Activated CD8-positive, alpha-beta T cell treated with anti-CD3 and anti-CD28 coated beads for 36 hours (primary cell): Measurements from ENCODE around the gene CXorf38. TPM values are rescaled to one million over a fixed set of nuclear protein-coding genes. Genes with fewer than 3 reads are reported as not detected.

Experiments
- ATAC-seq: fragments of 200-7000 bp; cut with Tn5 transposase; one replicate; pipeline ENCODE4 v1.10.0; 2021; ENCODE audit warnings: mild to moderate bottlenecking, moderate library complexity
- CTCF ChIA-PET: fragments of 350-600 bp; sonication (Branson Sonifier 250); formaldehyde crosslinking; loops from one replicate; lab custom pipeline; 2021; ENCODE audit warnings: antibody characterized with exemption; lab: Charles Lee
- POLR2A ChIA-PET: fragments of 350-600 bp; sonication (Branson Sonifier 250); formaldehyde crosslinking; loops from one replicate; lab custom pipeline; 2021; ENCODE audit warnings: antibody characterized with exemption; lab: Charles Lee
- DNase-seq: peaks from one replicate; pipeline ENCODE4 v3.0.0-alpha.2; 2020
- H3K27ac Mint-ChIP-seq: one replicate; pipeline ENCODE4 v1.8.0; 2021; ENCODE audit warnings: mild to moderate bottlenecking, mixed read lengths
- H3K27me3 Mint-ChIP-seq: one replicate; pipeline ENCODE4 v1.8.0; 2021; ENCODE audit warnings: mixed read lengths
- H3K36me3 Mint-ChIP-seq: one replicate; pipeline ENCODE4 v1.8.0; 2021; ENCODE audit warnings: low read depth, mixed read lengths
- H3K4me1 Mint-ChIP-seq: one replicate; pipeline ENCODE4 v1.8.0; 2021; ENCODE audit warnings: low read depth, mixed read lengths
- H3K4me3 Mint-ChIP-seq: one replicate; pipeline ENCODE4 v1.8.0; 2021; ENCODE audit warnings: mild to moderate bottlenecking, moderate library complexity, mixed read lengths
- H3K9me3 Mint-ChIP-seq: one replicate; pipeline ENCODE4 v1.8.0; 2021; ENCODE audit warnings: mixed read lengths
- intact Hi-C: fragments of 100-400 bp; cut with micrococcal nuclease; formaldehyde crosslinking; loops from one replicate; pipeline ENCODE4 v1.10.0; 2022
- total RNA-seq, 2 experiments: library from RNA; stranded (reverse); gene quantifications; one replicate each; pipeline ENCODE4 v1.2.3, GENCODE V29; 2021
- TF ChIP-seq, protein P1 (sequence below): fragments of 200-600 bp; IDR thresholded peaks from one replicate; pipeline ENCODE4 v1.8.0; 2022; ENCODE audit warnings: antibody characterized with exemption, mild to moderate bottlenecking

Gene CXorf38, protein sequence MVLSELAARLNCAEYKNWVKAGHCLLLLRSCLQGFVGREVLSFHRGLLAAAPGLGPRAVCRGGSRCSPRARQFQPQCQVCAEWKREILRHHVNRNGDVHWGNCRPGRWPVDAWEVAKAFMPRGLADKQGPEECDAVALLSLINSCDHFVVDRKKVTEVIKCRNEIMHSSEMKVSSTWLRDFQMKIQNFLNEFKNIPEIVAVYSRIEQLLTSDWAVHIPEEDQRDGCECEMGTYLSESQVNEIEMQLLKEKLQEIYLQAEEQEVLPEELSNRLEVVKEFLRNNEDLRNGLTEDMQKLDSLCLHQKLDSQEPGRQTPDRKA
- 10 to 100 TPM; 21.2 to 22.5 TPM for total RNA-seq

DNA sequence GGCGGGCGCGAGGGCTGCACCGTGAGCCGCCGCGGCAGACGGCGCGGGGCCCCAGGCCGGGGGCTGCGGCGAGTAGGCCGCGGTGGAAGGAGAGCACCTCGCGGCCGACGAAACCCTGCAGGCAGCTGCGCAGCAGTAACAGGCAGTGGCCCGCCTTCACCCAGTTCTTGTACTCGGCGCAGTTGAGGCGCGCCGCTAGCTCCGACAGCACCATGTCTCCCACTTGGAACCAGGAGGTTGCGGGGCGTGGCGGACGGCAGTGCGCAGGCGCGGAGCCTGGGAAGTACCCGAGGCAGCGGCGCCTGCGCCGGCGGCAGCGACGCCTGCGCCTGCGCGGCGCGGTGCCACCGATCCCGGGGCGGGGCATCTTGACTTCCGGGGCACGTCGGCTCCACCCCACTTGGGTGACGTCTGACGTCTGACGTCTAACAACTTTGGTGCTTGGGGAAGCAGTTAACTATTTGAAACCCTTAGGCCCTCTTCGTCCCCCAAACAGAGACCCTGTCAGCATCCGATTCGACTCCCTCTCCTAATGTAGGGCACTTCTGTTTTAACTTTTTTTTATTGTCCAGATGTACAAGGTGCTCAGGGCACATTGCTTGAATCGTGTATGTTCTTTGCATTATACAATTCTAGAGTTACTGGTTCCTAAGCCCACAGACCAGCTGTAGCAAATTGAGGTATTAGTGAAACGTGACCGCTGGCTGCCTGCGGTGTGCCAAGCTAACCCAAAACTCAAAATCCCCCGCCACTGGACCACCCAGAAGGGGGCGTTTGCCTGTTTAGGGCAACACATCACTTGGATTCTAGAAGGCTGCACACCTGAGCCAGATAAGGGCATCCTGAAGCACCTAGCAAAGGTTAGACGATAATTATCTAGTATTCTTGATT is at the start of gene CXorf38:
CXorf38 (minus strand) TSS at position 255 of the 891 bp plus-strand sequence; CDS start at position 214, 41 bp downstream.
- intact Hi-C loops: loop anchor here (5.0 to 10.0 kb wide), 2 partner anchors 63 to 105 kb away; partner anchors contain the start of gene ATP6AP2

DNA sequence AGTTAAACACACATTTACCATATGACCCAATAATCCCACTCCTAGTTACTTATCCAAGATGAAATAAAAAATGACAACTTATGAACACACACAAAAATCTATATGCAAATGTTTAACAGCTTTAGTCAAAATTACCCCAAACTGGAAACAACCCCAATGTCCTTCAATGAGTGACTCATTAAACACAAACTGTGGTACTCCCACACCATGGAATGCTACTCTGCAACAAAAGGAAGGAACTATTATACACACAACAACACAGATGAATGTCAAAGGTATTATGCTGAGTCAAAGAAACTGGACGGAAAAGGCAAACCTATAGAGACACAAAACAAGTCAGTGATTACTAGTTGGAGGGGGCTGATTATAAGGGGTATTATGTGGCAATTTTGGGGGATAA is 47.4 kb upstream of the CXorf38 start:
- CTCF ChIA-PET: no interaction called here
- POLR2A ChIA-PET: no interaction called here
- intact Hi-C loops: no loop called here
- H3K9me3 Mint-ChIP-seq: no peaks in the 10 kb centered on the region
- H3K27me3 Mint-ChIP-seq: no peaks in the 10 kb centered on the region
- DNase-seq (no peak), ATAC-seq (no peak)
- H3K36me3 Mint-ChIP-seq: peaks cover 9% of the 10 kb centered on the region
- TF ChIP-seq, protein P1, sequence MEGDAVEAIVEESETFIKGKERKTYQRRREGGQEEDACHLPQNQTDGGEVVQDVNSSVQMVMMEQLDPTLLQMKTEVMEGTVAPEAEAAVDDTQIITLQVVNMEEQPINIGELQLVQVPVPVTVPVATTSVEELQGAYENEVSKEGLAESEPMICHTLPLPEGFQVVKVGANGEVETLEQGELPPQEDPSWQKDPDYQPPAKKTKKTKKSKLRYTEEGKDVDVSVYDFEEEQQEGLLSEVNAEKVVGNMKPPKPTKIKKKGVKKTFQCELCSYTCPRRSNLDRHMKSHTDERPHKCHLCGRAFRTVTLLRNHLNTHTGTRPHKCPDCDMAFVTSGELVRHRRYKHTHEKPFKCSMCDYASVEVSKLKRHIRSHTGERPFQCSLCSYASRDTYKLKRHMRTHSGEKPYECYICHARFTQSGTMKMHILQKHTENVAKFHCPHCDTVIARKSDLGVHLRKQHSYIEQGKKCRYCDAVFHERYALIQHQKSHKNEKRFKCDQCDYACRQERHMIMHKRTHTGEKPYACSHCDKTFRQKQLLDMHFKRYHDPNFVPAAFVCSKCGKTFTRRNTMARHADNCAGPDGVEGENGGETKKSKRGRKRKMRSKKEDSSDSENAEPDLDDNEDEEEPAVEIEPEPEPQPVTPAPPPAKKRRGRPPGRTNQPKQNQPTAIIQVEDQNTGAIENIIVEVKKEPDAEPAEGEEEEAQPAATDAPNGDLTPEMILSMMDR: no peak
- H3K4me1 Mint-ChIP-seq: peaks cover 3% of the 10 kb centered on the region
- H3K27ac Mint-ChIP-seq: no peak overlapping the region
- H3K4me3 Mint-ChIP-seq: no peak overlapping the region

More for the DNA sequence above, at the start of gene CXorf38:
- H3K36me3 Mint-ChIP-seq: peaks cover 18% of the 10 kb centered on the region
- H3K27ac Mint-ChIP-seq: peak within 1 kb of the TSS; percentile 97
- no peaks in the 10 kb centered on the region for H3K27me3 Mint-ChIP-seq
- ChIA-PET POLR2A (interaction anchor here (0.6 to 1.1 kb wide), 2 partner anchors 52 to 88 kb away, joined by 3 read pairs; partner anchors contain the start of gene MED14), CTCF (interaction anchor here (0.7 to 1.8 kb wide), 3 partner anchors 104 to 147 kb away, joined by 3 to 7 read pairs (median 5); no protein-coding TSS in a partner anchor)
- ATAC-seq (peak; percentile 80), DNase-seq (peak; percentile 93)
- peaks cover 16% of the 10 kb centered on the region for H3K4me1 Mint-ChIP-seq
- no peaks in the 10 kb centered on the region for H3K9me3 Mint-ChIP-seq
- peak within 1 kb of the TSS; percentile 98 for H3K4me3 Mint-ChIP-seq
- TF ChIP-seq, protein P1: no peak

DNA sequence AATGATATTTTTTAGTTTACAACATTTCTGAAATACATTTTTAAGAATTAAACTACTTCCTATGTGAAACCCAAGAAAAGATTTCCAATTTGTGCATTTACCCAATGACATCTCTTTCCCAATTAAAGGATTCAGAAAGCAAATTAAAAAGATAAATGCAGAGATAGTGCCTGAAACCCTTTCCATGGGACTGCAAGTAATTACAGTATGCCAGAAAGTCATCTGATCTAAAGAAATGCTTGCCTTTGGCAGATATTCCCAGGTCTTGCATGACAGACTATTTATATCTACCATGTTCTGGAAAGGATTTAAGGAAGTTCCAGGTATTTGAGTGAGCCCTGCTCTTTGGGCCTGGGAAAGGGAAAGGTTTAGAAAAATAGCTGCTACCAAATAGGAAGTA is 41.6 kb upstream of the CXorf38 start:
- no peak for DNase-seq
- TF ChIP-seq, protein P1: no peak
- no peaks in the 10 kb centered on the region for H3K27me3 Mint-ChIP-seq
- no peak overlapping the region for H3K27ac Mint-ChIP-seq
- ChIA-PET POLR2A (interaction anchor here (0.6 kb wide), 1 partner anchor 17 kb away, joined by 3 read pairs; no protein-coding TSS in a partner anchor), CTCF (no interaction called here)
- intact Hi-C loops: no loop called here
- peaks cover 14% of the 10 kb centered on the region for H3K36me3 Mint-ChIP-seq
- H3K4me1 Mint-ChIP-seq: peaks cover 23% of the 10 kb centered on the region
- H3K4me3 Mint-ChIP-seq: no peak overlapping the region
- no peaks in the 10 kb centered on the region for H3K9me3 Mint-ChIP-seq
- no peak for ATAC-seq

DNA sequence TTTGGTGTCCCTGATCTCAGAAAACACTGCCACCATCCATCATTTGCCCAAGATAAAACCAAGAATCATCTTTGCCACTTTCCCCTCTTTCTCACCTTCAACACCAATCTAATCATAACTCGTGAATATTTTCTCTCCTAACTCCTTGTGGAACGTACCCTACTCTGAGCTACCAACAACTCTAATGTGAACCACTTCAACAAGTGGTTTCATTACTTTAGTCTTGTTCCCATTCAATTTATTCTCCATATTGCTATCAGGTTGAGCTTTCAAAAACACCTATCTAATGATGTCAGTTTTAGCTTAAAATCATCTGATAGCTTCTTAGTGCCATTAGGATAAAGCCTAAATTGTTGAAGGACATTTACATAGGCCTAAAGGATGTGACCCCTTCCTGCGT is 39.8 kb upstream of the CXorf38 start:
- ChIA-PET CTCF (interaction anchor here (2.0 kb wide), 1 partner anchor 107 kb away, joined by 12 read pairs; no protein-coding TSS in a partner anchor), POLR2A (interaction anchor here (0.6 kb wide), 1 partner anchor 102 kb away, joined by 3 read pairs; no protein-coding TSS in a partner anchor)
- intact Hi-C loops: no loop called here
- Mint-ChIP-seq H3K9me3 (no peaks in the 10 kb centered on the region), H3K27me3 (no peaks in the 10 kb centered on the region), H3K4me3 (no peak overlapping the region), H3K4me1 (peaks cover 29% of the 10 kb centered on the region), H3K27ac (no peak overlapping the region), H3K36me3 (peaks cover 18% of the 10 kb centered on the region)
- TF ChIP-seq, protein P1: no peak
- no peak for ATAC-seq
- DNase-seq: no peak
